MM.1S (cell line): ENCODE results near the gene RAD51C.
"Not testable (repeated sequence)": the region's sequence is repeated elsewhere in the genome, so short reads cannot be mapped to it uniquely, and the experiment has no call there.

Experiments used
- DNase-seq: peaks from one replicate; pipeline ENCODE4 v3.0.0-alpha.2; 2015
- H2AFZ ChIP-seq: fragments of 300-600 bp; sonication (generic); 2 replicates; pipeline ENCODE4 v1.6.0; 2016; ENCODE audit warnings: antibody characterized with exemption, low read length
- H3F3A ChIP-seq: fragments of 300-600 bp; sonication (generic); 2 replicates; pipeline ENCODE4 v1.6.1; 2016; ENCODE audit warnings: mild to moderate bottlenecking, antibody characterized with exemption, low read length, moderate library complexity, mixed read lengths; ENCODE audit not compliant: insufficient read depth
- H3K27ac ChIP-seq: fragments of 300-600 bp; sonication (generic); 2 replicates; pipeline ENCODE4 v1.5.1; 2016; ENCODE audit warnings: mild to moderate bottlenecking, low read length
- H3K27me3 ChIP-seq: fragments of 300-600 bp; sonication (generic); replicated peaks from 2 replicates; pipeline ENCODE4 v1.6.0; 2016; ENCODE audit warnings: low read length; ENCODE audit not compliant: insufficient read depth
- H3K36me3 ChIP-seq: fragments of 300-600 bp; sonication (generic); replicated peaks from 2 replicates; pipeline ENCODE4 v1.6.1; 2016; ENCODE audit warnings: mild to moderate bottlenecking, low read length, mixed read lengths; ENCODE audit not compliant: insufficient read depth
- H3K4me1 ChIP-seq: fragments of 300-600 bp; sonication (generic); 2 replicates; pipeline ENCODE4 v1.6.1; 2016; ENCODE audit warnings: low read length, mixed read lengths
- H3K4me2 ChIP-seq: fragments of 300-600 bp; sonication (generic); 2 replicates; pipeline ENCODE4 v1.6.0; 2016; ENCODE audit warnings: low read depth, low read length
- H3K4me3 ChIP-seq: fragments of 300-600 bp; sonication (generic); 2 replicates; pipeline ENCODE4 v1.5.1; 2016; ENCODE audit warnings: low read length, mixed read lengths
- H3K79me2 ChIP-seq: fragments of 300-600 bp; sonication (generic); 2 replicates; pipeline ENCODE4 v1.6.1; 2016; ENCODE audit warnings: mixed run types, low read length, mixed read lengths
- H3K9ac ChIP-seq: fragments of 300-600 bp; sonication (generic); 2 replicates; pipeline ENCODE4 v1.6.1; 2016; ENCODE audit warnings: low read length, mixed read lengths
- H3K9me2 ChIP-seq: fragments of 300-600 bp; sonication (generic); replicated peaks from 2 replicates; pipeline ENCODE4 v1.6.1; 2016; ENCODE audit warnings: mild to moderate bottlenecking, low read length, mixed read lengths; ENCODE audit not compliant: insufficient read depth
- H3K9me3 ChIP-seq: fragments of 300-600 bp; sonication (generic); replicated peaks from 2 replicates; pipeline ENCODE4 v1.6.1; 2016; ENCODE audit warnings: mild to moderate bottlenecking, low read length, mixed read lengths; ENCODE audit not compliant: insufficient read depth
- H4K20me1 ChIP-seq: fragments of 300-600 bp; sonication (generic); 2 replicates; pipeline ENCODE4 v1.6.1; 2016; ENCODE audit warnings: mild to moderate bottlenecking, low read length, moderate library complexity, mixed read lengths; ENCODE audit not compliant: insufficient read depth
- CTCF ChIP-seq: fragments of 300-600 bp; sonication (generic); IDR thresholded peaks from 2 replicates; pipeline ENCODE4 v1.5.1; 2016; ENCODE audit warnings: antibody characterized with exemption, low read length, mixed read lengths
- EZH2 ChIP-seq: fragments of 300-600 bp; sonication (generic); optimal IDR thresholded peaks from 2 replicates; pipeline ENCODE3; 2017; ENCODE audit warnings: low read depth, mild to moderate bottlenecking, antibody characterized with exemption, low read length, mixed read lengths
- EZH2phosphoT487 ChIP-seq: fragments of 300-600 bp; sonication (generic); IDR thresholded peaks from 2 replicates; pipeline ENCODE4 v1.6.1; 2018; ENCODE audit warnings: antibody characterized with exemption, low read length

RAD51C gene

GRCh38 chr17:58692239-58693055, at the start of gene RAD51C:
TSS of gene RAD51C (plus strand) at chr17:58692602. CDS start at chr17:58692644, 42 bp downstream.
- peaks cover 12% of the 10 kb centered on the region for H3K4me1 ChIP-seq
- peak; percentile 92 for DNase-seq
- H3K4me3 ChIP-seq, result peak within 1 kb of the TSS; percentile 67
- peak within 1 kb of the TSS; percentile 85 for H3K4me2 ChIP-seq
- no peaks in the 10 kb centered on the region for H3K9me2 ChIP-seq
- no peaks in the 10 kb centered on the region for H3F3A ChIP-seq
- peaks cover 25% of the 10 kb centered on the region for H3K79me2 ChIP-seq
- no peak for TF ChIP-seq EZH2
- no peak for TF ChIP-seq EZH2phosphoT487
- TF ChIP-seq CTCF, result no peak
- peak within 1 kb of the TSS; percentile 53; the same call in 1 of the 2 replicates for H3K27ac ChIP-seq
- peak within 1 kb of the TSS; percentile 98 for H2AFZ ChIP-seq
- H3K36me3 ChIP-seq, result no peaks in the 10 kb centered on the region
- peak within 1 kb of the TSS; percentile 72 for H3K9ac ChIP-seq
- H3K27me3 ChIP-seq, result no peaks in the 10 kb centered on the region
- no peaks in the 10 kb centered on the region for H3K9me3 ChIP-seq
- H4K20me1 ChIP-seq, result no peaks in the 10 kb centered on the region

- no peak for TF ChIP-seq EZH2
- no peak for TF ChIP-seq CTCF
- no peak for TF ChIP-seq EZH2phosphoT487
- no peak overlapping the region for H3K4me3 ChIP-seq
Observed at GRCh38 chr17:58643147-58643546, 49.3 kb upstream of the RAD51C start.

GRCh38 chr17:58648236-58648635, 44.2 kb upstream of the RAD51C start:
- Histone ChIP-seq H3K9me2 (no peaks in the 10 kb centered on the region), H3K79me2 (no peaks in the 10 kb centered on the region), H3K27ac (no peak overlapping the region), H3F3A (no peaks in the 10 kb centered on the region), H3K4me1 (no peaks in the 10 kb centered on the region), H2AFZ (no peak overlapping the region), H3K36me3 (no peaks in the 10 kb centered on the region), H3K4me3 (no peak overlapping the region), H3K9ac (no peak overlapping the region), H3K4me2 (no peak overlapping the region), H4K20me1 (no peaks in the 10 kb centered on the region), H3K27me3 (no peaks in the 10 kb centered on the region), H3K9me3 (no peaks in the 10 kb centered on the region)
- no peak for DNase-seq
- TF ChIP-seq EZH2 (no peak), EZH2phosphoT487 (no peak), CTCF (no peak)

More at GRCh38 chr17:58643147-58643546, 49.3 kb upstream of the RAD51C start:
- Histone ChIP-seq H3K9ac (no peak overlapping the region), H3K4me1 (no peaks in the 10 kb centered on the region), H3K9me3 (no peaks in the 10 kb centered on the region), H3K9me2 (no peaks in the 10 kb centered on the region), H3K4me2 (no peak overlapping the region), H3K79me2 (no peaks in the 10 kb centered on the region), H2AFZ (no peak overlapping the region), H3K27me3 (no peaks in the 10 kb centered on the region), H3K36me3 (no peaks in the 10 kb centered on the region), H3F3A (no peaks in the 10 kb centered on the region), H4K20me1 (no peaks in the 10 kb centered on the region), H3K27ac (no peak overlapping the region)
- no peak for DNase-seq

GRCh38 chr17:58657962-58658803, 34.2 kb upstream of the RAD51C start:
- Histone ChIP-seq H3K4me3 (peak overlapping the region; percentile 39), H3K27ac (peak overlapping the region; percentile 56; the same call in 1 of the 2 replicates), H3K4me2 (peak overlapping the region; percentile 72), H3K9ac (peak overlapping the region; percentile 77; the same call in 1 of the 2 replicates)
- DNase-seq, H3F3A ChIP-seq, H3K36me3 ChIP-seq, H3K79me2 ChIP-seq, H3K9me2 ChIP-seq, H2AFZ ChIP-seq, H3K4me1 ChIP-seq, H4K20me1 ChIP-seq, H3K9me3 ChIP-seq, H3K27me3 ChIP-seq: not testable (repeated sequence)
